ENCODE results near the gene LTB4R2. TPM values are rescaled to one million over a fixed set of nuclear protein-coding genes. Genes with fewer than 3 reads are reported as not detected.
A peak's percentile ranks its signal among the peaks of the same experiment; 100 is the strongest.

LTB4R2 gene
- total and polyA plus RNA-seq, 2 donors: 5.5 to 6.5 TPM

DNA sequence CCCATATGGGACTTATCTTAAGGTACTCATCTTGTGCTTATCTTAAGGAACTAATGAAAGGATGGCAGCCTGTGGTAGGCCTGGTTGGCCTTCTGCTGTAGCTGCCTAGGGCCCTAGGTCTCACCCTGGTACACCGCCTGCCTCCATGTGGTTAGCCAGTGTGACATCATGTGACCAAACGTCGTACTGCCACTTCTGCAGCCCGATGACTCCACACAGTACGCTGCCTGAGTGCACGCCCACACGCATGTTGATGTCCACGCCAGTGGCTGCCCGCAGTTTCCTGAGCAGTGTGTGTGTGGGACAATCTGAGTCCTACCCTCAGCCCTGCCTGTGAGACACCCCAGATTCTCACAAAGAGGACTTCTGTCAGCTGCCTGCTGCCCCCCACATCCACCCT, 19.8 kb downstream of the LTB4R2 start:
- Histone ChIP-seq H3K9me3 (ENCODE audit: control insufficient read depth in 2 of 2, insufficient read depth in 1 of 2, low read length in 1 of 2) (peaks cover 0 to 5% of the 10 kb centered on the region in 2 donors), H3K4me3 (ENCODE audit: low read length in 2 of 2) (no peak overlapping the region), H3K27ac (ENCODE audit: low read depth in 1 of 2, low read length in 1 of 2) (no peak overlapping the region), H3K4me1 (ENCODE audit: control insufficient read depth in 2 of 2, insufficient read depth in 2 of 2, low read length in 2 of 2) (peaks cover 11 to 41% of the 10 kb centered on the region in 2 donors), H3K36me3 (ENCODE audit: control insufficient read depth in 2 of 2, insufficient read depth in 2 of 2, low read length in 1 of 2) (no peaks in the 10 kb centered on the region), H3K27me3 (ENCODE audit: control insufficient read depth in 2 of 2, insufficient read depth in 1 of 2, low read length in 1 of 2) (peaks cover 41 to 54% of the 10 kb centered on the region in 2 donors)
- no peak for DNase-seq (ENCODE audit: low read depth in 6 of 9, low spot score in 9 of 9)
- WGBS: 61% methylated on average over 9 of the region's 9 CpGs

DNA sequence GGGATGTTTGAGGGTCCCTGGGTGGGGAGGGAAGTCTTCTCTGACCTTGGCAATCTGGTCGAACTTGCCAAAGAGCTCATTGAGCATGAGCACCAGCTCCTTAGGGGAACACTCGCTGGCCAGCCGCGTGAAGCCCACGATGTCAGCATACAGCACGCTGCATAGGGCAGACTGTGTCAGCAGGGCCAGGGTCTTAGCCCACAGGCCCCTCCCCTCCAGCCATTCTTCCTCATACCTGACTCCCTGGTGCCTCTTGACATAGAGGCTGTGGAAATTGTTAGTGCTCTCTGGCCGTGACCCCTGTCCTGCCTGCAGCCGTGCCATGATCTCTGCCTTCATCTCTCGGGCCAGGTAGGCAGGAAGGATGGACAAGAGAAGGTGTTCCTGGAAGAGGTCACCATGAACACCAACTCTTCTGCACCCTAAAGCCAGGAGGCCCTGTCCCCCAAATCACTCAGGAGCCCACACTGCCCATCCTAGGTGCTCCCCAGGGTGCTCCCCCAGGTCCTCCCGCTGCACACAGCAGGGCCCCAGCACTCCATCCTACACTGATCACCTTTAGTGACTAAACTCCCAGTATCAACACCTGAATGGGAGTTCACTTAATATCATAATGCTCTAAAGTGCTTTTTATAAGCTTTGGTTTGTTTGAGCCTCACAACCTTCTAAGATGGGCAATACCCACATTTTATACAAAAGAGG, 21.2 kb downstream of the LTB4R2 start:
- Histone ChIP-seq H3K4me1 (ENCODE audit: control insufficient read depth in 2 of 2, insufficient read depth in 2 of 2, low read length in 2 of 2) (peaks cover 11 to 47% of the 10 kb centered on the region in 2 donors), H3K27me3 (ENCODE audit: control insufficient read depth in 2 of 2, insufficient read depth in 1 of 2, low read length in 1 of 2) (peaks cover 55 to 68% of the 10 kb centered on the region in 2 donors), H3K36me3 (ENCODE audit: control insufficient read depth in 2 of 2, insufficient read depth in 2 of 2, low read length in 1 of 2) (peaks cover 0 to 5% of the 10 kb centered on the region in 2 donors), H3K9me3 (ENCODE audit: control insufficient read depth in 2 of 2, insufficient read depth in 1 of 2, low read length in 1 of 2) (peaks cover 0 to 8% of the 10 kb centered on the region in 2 donors), H3K4me3 (ENCODE audit: low read length in 2 of 2) (no peak overlapping the region), H3K27ac (ENCODE audit: low read depth in 1 of 2, low read length in 1 of 2) (no peak overlapping the region)
- DNase-seq (ENCODE audit: low read depth in 6 of 9, low spot score in 9 of 9): no peak
- WGBS: 97% methylated on average over 10 of the region's 10 CpGs

DNA sequence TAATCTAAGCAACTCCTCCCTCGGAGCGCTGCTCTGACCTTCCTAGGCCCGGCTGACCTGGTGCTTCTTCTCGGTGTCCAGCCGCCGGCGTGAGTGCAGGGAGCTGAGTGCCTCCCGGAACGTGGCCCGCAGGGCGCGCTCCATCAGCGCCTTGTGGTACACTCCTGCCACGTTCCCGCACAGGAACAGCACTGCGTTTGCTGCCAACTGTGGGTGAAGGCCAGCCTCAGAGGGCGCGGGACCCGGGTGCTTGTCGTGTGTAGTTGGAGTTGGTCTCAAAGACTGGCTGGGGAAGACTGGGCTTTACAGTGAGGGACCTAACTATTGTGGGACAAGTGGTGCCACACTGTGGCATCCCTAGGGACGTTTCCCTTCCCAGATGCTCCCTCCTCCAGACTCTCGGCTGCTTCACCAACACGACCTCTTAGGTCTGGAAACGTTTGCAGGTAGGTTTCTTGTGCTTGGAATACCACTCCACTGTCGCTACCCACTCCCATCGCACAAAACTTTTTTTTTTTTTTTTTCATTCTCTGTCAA, 21.9 kb downstream of the LTB4R2 start:
- no peak overlapping the region for H3K27ac ChIP-seq (ENCODE audit: low read depth in 1 of 2, low read length in 1 of 2)
- DNase-seq (ENCODE audit: low read depth in 6 of 9, low spot score in 9 of 9): no peak

DNA sequence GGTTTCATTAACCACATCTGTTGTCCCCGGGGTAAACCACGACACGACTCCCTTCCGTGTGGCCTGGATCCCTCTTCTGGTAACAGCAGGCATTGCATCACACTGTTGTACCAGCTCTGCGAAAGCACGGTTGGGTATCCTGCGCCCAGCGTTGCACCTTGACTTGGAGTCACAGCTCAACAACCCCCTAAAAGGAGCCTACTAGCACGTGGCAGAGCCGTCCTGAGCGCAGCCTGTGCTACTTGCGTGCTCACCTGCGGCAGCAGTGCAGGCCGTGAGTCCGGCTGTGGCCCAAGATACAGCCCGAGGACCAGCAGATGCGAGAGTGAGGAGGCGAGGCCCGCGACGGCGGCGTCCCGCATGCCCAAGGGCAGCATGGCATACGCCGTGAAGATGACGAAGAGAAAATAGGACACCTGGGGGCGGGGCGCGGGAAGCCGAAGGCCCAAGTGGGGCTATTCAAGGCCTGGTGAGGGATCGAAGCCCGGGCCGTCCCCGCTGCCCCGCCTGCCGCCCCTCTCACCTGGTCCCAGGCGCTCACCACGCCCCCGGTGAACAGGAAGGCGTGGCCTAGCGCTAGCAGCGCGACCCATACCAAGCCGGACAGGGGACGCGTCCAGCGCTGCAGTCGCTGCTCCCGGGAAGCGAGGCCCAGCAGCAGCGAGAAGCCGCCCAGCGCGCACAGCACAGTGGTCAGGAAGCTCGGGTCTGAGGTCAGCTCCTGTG, 22.5 kb downstream of the LTB4R2 start:
- Histone ChIP-seq H3K9me3 (ENCODE audit: control insufficient read depth in 2 of 2, insufficient read depth in 1 of 2, low read length in 1 of 2) (peaks cover 0 to 8% of the 10 kb centered on the region in 2 donors), H3K36me3 (ENCODE audit: control insufficient read depth in 2 of 2, insufficient read depth in 2 of 2, low read length in 1 of 2) (peaks cover 0 to 12% of the 10 kb centered on the region in 2 donors), H3K27me3 (ENCODE audit: control insufficient read depth in 2 of 2, insufficient read depth in 1 of 2, low read length in 1 of 2) (peaks cover 61 to 81% of the 10 kb centered on the region in 2 donors), H3K4me3 (ENCODE audit: low read length in 2 of 2) (peak overlapping the region in 1 of 2 donors; percentile 31), H3K27ac (ENCODE audit: low read depth in 1 of 2, low read length in 1 of 2) (no peak overlapping the region), H3K4me1 (ENCODE audit: control insufficient read depth in 2 of 2, insufficient read depth in 2 of 2, low read length in 2 of 2) (peaks cover 11 to 42% of the 10 kb centered on the region in 2 donors)
- peak; percentile 60 to 92 (median 78) for DNase-seq (ENCODE audit: low read depth in 6 of 9, low spot score in 9 of 9)
- WGBS: 10% methylated on average over 56 of the region's 56 CpGs

More for the DNA sequence above, 21.9 kb downstream of the LTB4R2 start:
- peaks cover 61 to 75% of the 10 kb centered on the region in 2 donors for H3K27me3 ChIP-seq (ENCODE audit: control insufficient read depth in 2 of 2, insufficient read depth in 1 of 2, low read length in 1 of 2)
- H3K4me1 ChIP-seq (ENCODE audit: control insufficient read depth in 2 of 2, insufficient read depth in 2 of 2, low read length in 2 of 2): peaks cover 11 to 47% of the 10 kb centered on the region in 2 donors
- peaks cover 0 to 8% of the 10 kb centered on the region in 2 donors for H3K36me3 ChIP-seq (ENCODE audit: control insufficient read depth in 2 of 2, insufficient read depth in 2 of 2, low read length in 1 of 2)
- no peak overlapping the region for H3K4me3 ChIP-seq (ENCODE audit: low read length in 2 of 2)
- peaks cover 0 to 8% of the 10 kb centered on the region in 2 donors for H3K9me3 ChIP-seq (ENCODE audit: control insufficient read depth in 2 of 2, insufficient read depth in 1 of 2, low read length in 1 of 2)
- 61% methylated on average over 26 of the region's 26 CpGs for WGBS

DNA sequence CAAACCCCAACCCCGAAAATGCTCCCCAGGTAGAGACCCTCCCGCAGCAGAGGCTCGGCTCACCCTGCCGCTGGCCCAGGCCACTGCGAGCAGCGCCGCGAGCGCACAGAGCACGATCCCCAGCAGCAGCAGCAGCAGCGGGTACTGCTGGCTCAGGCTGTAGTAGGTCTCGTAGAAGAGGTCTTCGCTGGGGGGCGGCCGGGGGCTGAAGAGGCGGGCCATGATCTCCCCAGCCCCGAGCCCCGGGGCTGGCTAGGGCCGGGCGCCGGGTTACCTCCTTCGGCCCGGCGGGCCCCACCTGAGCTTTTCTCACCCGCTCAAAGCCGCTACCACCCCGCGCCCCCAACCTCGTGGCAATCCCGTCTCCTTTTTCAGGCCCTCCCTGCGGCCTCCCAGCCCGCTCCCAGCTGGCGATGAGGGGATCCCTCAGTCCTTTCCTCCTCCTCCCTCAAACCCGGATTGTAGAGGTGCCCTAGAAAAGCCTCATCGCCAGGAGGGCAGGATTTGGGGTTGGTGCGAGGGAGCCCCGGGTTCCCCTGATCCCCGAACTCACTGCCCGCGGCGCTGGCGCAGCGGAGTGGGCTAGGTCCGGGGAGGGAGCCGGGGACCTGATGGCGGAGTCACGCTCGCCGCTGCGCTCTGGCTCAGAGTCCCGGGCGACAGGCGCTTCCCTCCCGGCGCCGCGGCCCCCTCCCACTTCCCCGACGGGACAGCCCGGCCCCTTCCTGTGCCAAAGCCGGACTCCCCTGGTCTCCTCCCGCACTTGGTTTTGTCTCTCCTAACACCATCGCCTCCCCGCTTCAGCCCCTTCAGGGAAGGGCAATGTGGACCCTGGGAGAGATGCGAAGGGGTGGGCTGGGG, 24.7 kb downstream of the LTB4R2 start, which contains the start of gene ADCY4:
TSS of gene ADCY4 (minus strand) at position 641 of the 861 bp plus-strand sequence. CDS start at position 222, 419 bp downstream.
- peaks cover 0 to 8% of the 10 kb centered on the region in 2 donors for H3K9me3 ChIP-seq (ENCODE audit: control insufficient read depth in 2 of 2, insufficient read depth in 1 of 2, low read length in 1 of 2)
- 7% methylated on average over 65 of the region's 65 CpGs for WGBS
- DNase-seq (ENCODE audit: low read depth in 6 of 9, low spot score in 9 of 9): peak in 1 of 9 donors; percentile 35
- H3K4me1 ChIP-seq (ENCODE audit: control insufficient read depth in 2 of 2, insufficient read depth in 2 of 2, low read length in 2 of 2): peaks cover 15 to 43% of the 10 kb centered on the region in 2 donors
- peaks cover 0 to 13% of the 10 kb centered on the region in 2 donors for H3K36me3 ChIP-seq (ENCODE audit: control insufficient read depth in 2 of 2, insufficient read depth in 2 of 2, low read length in 1 of 2)
- peak within 1 kb of the TSS in 1 of 2 donors; percentile 31 for H3K27ac ChIP-seq (ENCODE audit: low read depth in 1 of 2, low read length in 1 of 2)
- peaks cover 61 to 99% of the 10 kb centered on the region in 2 donors for H3K27me3 ChIP-seq (ENCODE audit: control insufficient read depth in 2 of 2, insufficient read depth in 1 of 2, low read length in 1 of 2)
- peak within 1 kb of the TSS in 1 of 2 donors; percentile 23 for H3K4me3 ChIP-seq (ENCODE audit: low read length in 2 of 2)

DNA sequence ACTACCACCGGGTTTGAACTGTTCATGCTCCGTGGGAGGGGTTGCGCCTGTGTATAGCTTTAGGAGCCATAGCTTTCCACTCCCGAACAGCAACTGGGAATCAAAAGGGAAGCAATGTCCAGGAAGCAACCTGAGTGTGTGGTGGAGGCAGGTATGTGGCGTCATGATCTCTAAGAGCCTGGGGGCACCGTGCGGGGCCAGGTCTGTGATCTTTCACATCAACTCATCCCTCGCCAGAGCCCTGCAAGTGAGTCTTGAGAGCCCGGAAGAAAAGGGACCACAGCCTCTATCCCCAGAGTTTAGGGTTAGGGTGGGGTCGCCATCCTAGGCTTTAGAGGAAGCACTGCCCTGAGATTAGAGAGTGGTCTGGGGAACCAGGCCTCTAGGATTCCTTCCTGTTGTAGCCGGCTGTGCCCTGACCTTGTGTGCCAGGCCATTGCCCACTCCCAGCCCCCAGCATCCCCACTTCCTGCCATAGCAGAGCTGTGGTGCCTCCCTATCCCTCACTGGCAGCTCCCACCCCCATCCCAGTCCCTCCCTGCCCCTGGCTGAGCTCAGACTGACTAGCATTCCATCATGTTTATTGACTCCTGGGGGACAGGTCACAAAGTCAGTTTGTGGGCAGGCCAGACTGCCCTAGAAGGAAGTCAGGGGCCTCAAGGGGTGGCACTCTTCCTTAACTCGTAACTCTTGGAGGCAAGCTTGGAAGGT, 25.7 kb downstream of the LTB4R2 start:
- peaks cover 57 to 96% of the 10 kb centered on the region in 2 donors for H3K27me3 ChIP-seq (ENCODE audit: control insufficient read depth in 2 of 2, insufficient read depth in 1 of 2, low read length in 1 of 2)
- peaks cover 15 to 50% of the 10 kb centered on the region in 2 donors for H3K4me1 ChIP-seq (ENCODE audit: control insufficient read depth in 2 of 2, insufficient read depth in 2 of 2, low read length in 2 of 2)
- no peak overlapping the region for H3K4me3 ChIP-seq (ENCODE audit: low read length in 2 of 2)
- WGBS: 82% methylated on average over 12 of the region's 12 CpGs
- no peak overlapping the region for H3K27ac ChIP-seq (ENCODE audit: low read depth in 1 of 2, low read length in 1 of 2)
- peaks cover 0 to 8% of the 10 kb centered on the region in 2 donors for H3K9me3 ChIP-seq (ENCODE audit: control insufficient read depth in 2 of 2, insufficient read depth in 1 of 2, low read length in 1 of 2)
- peaks cover 0 to 13% of the 10 kb centered on the region in 2 donors for H3K36me3 ChIP-seq (ENCODE audit: control insufficient read depth in 2 of 2, insufficient read depth in 2 of 2, low read length in 1 of 2)
- DNase-seq (ENCODE audit: low read depth in 6 of 9, low spot score in 9 of 9): no peak

DNA sequence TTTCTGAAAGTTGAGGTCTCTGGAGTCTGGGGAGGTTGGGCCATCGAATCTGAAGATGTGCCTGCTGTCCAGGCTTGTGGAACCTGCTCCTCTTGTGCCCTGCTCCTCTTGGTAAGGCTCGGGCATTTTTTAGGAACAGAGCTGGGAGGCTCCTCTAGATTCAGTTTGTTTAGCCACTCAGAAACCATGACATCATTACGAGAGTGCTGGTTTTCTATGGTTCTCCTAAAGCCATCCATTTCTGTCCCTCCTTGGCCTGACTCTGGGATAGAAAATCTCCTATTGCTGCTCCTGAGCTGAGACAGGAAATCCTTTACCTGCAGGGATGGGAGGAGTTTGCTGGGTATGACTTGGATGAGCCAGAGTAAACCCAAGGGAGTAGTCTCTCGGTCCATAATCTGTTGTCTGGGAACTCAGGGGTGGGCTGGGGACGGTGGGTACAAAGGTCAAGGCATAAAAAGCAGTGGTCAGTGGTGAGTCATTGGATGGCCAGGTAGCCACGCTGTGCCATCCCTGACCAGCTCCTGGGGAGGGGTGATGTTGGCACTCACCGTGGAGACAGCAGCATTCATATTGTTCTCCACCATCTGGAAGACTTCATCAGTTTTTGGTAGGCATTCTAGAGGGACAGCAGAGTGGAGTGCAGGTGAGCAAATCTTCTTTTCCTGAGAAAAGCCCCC, 27.3 kb downstream of the LTB4R2 start:
- H3K9me3 ChIP-seq (ENCODE audit: control insufficient read depth in 2 of 2, insufficient read depth in 1 of 2, low read length in 1 of 2): peaks cover 0 to 8% of the 10 kb centered on the region in 2 donors
- 97% methylated on average over 7 of the region's 7 CpGs for WGBS
- H3K4me1 ChIP-seq (ENCODE audit: control insufficient read depth in 2 of 2, insufficient read depth in 2 of 2, low read length in 2 of 2): peaks cover 11 to 43% of the 10 kb centered on the region in 2 donors
- H3K27me3 ChIP-seq (ENCODE audit: control insufficient read depth in 2 of 2, insufficient read depth in 1 of 2, low read length in 1 of 2): peaks cover 46 to 87% of the 10 kb centered on the region in 2 donors
- H3K27ac ChIP-seq (ENCODE audit: low read depth in 1 of 2, low read length in 1 of 2): no peak overlapping the region
- H3K4me3 ChIP-seq (ENCODE audit: low read length in 2 of 2): no peak overlapping the region
- DNase-seq (ENCODE audit: low read depth in 6 of 9, low spot score in 9 of 9): no peak
- peaks cover 0 to 13% of the 10 kb centered on the region in 2 donors for H3K36me3 ChIP-seq (ENCODE audit: control insufficient read depth in 2 of 2, insufficient read depth in 2 of 2, low read length in 1 of 2)
